OCI-LY3 (cell line): ENCODE results near the gene CKAP5.

Experiments
- H2AFZ ChIP-seq: fragments of 200-600, 300-600 bp; shearing (Covaris generic); 2 replicates; pipeline ENCODE4 v1.6.0; 2014; ENCODE audit warnings: antibody characterized with exemption, low read depth, low read length
- H3K27ac ChIP-seq: fragments of 200-600, 300-600 bp; sonication (generic); 2 replicates; pipeline ENCODE4 v1.5.1; 2014; ENCODE audit warnings: mild to moderate bottlenecking, low read length, moderate library complexity, mixed read lengths
- H3K27me3 ChIP-seq: fragments of 200-600, 300-600 bp; sonication (generic); 2 replicates; pipeline ENCODE4 v1.6.1; 2014; ENCODE audit warnings: low read depth, low read length, mixed read lengths
- H3K36me3 ChIP-seq: fragments of 200-600, 300-600 bp; sonication (generic); replicated peaks from 2 replicates; pipeline ENCODE3; 2014; ENCODE audit warnings: low read depth, low read length, mixed read lengths
- H3K4me1 ChIP-seq: fragments of 300-600, 200-600 bp; sonication (generic); 2 replicates; pipeline ENCODE4 v1.6.1; 2014; ENCODE audit warnings: low read length, mixed read lengths
- H3K4me2 ChIP-seq: fragments of 200-600, 300-600 bp; sonication (generic); 2 replicates; pipeline ENCODE4 v1.6.1; 2014; ENCODE audit warnings: low read length, mixed read lengths
- H3K4me3 ChIP-seq: fragments of 300-600, 200-600 bp; sonication (generic); 2 replicates; pipeline ENCODE4 v1.5.1; 2014; ENCODE audit warnings: antibody characterized with exemption, mild to moderate bottlenecking, low read length, moderate library complexity
- H3K79me2 ChIP-seq: fragments of 300-600, 200-600 bp; shearing (Covaris generic); 2 replicates; pipeline ENCODE4 v1.6.1; 2014; ENCODE audit warnings: mild to moderate bottlenecking, low read length, mixed read lengths
- H3K9ac ChIP-seq: fragments of 300-600, 200-600 bp; shearing (Covaris generic); 2 replicates; pipeline ENCODE4 v1.6.0; 2014; ENCODE audit warnings: mild to moderate bottlenecking, low read length, moderate library complexity
- H3K9me3 ChIP-seq: fragments of 200-600, 300-600 bp; shearing (Covaris generic); 2 replicates; pipeline ENCODE4 v1.6.1; 2014; ENCODE audit warnings: low read length, mixed read lengths; ENCODE audit not compliant: insufficient read depth
- H4K20me1 ChIP-seq: fragments of 200-600, 300-600 bp; sonication (generic); 2 replicates; pipeline ENCODE4 v1.6.1; 2016; ENCODE audit warnings: low read length, mixed read lengths; ENCODE audit not compliant: insufficient read depth
- EZH2phosphoT487 ChIP-seq: fragments of 200-600 bp; shearing (Covaris generic); IDR thresholded peaks from 2 replicates; pipeline ENCODE4 v1.6.1; 2018; ENCODE audit warnings: antibody characterized with exemption, mixed run types, low read depth
- TF ChIP-seq, protein P1 (sequence below): fragments of 200-600, 300-600 bp; sonication (generic); IDR thresholded peaks from 2 replicates; pipeline ENCODE4 v1.5.1; 2014; ENCODE audit warnings: antibody characterized with exemption, low read length, low read depth

The CKAP5 gene

DNA sequence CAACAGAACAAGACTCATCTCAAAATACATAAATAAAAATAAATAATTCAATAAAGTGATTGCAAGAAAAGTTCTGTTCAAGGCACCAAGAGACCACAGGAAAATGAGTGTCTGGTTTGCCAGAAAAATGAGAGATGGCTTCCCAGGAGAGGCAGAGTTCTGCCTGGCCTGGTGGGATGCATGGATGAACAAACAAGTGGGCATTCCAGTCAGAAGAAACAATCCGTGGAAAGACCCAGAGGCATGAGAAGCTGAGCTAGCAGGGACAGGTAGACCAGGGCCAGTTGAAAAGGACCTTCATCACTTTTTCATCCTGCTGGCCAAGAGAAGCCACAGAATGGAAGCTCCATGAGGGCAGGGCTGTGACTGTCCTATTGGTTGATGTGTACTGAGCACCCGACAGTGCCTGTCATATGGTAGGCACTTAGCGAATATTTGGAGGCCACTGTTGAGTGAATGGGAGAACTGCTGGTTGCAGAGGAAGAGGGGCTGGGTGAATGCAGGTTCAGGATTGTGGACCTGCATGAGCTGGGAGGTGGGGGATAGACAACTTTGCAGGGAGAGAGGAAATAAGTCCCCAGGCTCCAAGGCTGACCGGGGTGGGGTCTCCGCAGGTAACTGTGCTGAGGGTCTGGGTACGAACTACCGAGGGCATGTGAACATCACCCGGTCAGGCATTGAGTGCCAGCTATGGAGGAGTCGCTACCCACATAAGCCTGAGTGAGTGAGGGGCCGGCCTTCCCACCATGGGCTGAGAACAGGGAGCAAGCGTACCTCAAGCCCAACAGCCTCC is 123.3 kb downstream of the CKAP5 start:
- no peaks in the 10 kb centered on the region for H4K20me1 ChIP-seq
- H2AFZ ChIP-seq: no peak overlapping the region
- no peaks in the 10 kb centered on the region for H3K79me2 ChIP-seq
- no peak overlapping the region for H3K27ac ChIP-seq
- no peak overlapping the region for H3K9ac ChIP-seq
- H3K9me3 ChIP-seq: no peaks in the 10 kb centered on the region
- no peaks in the 10 kb centered on the region for H3K36me3 ChIP-seq
- H3K4me2 ChIP-seq: no peak overlapping the region
- no peak overlapping the region for H3K4me3 ChIP-seq
- no peak for TF ChIP-seq EZH2phosphoT487
- TF ChIP-seq, protein P1, sequence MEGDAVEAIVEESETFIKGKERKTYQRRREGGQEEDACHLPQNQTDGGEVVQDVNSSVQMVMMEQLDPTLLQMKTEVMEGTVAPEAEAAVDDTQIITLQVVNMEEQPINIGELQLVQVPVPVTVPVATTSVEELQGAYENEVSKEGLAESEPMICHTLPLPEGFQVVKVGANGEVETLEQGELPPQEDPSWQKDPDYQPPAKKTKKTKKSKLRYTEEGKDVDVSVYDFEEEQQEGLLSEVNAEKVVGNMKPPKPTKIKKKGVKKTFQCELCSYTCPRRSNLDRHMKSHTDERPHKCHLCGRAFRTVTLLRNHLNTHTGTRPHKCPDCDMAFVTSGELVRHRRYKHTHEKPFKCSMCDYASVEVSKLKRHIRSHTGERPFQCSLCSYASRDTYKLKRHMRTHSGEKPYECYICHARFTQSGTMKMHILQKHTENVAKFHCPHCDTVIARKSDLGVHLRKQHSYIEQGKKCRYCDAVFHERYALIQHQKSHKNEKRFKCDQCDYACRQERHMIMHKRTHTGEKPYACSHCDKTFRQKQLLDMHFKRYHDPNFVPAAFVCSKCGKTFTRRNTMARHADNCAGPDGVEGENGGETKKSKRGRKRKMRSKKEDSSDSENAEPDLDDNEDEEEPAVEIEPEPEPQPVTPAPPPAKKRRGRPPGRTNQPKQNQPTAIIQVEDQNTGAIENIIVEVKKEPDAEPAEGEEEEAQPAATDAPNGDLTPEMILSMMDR: no peak
- no peaks in the 10 kb centered on the region for H3K27me3 ChIP-seq
- no peaks in the 10 kb centered on the region for H3K4me1 ChIP-seq

DNA sequence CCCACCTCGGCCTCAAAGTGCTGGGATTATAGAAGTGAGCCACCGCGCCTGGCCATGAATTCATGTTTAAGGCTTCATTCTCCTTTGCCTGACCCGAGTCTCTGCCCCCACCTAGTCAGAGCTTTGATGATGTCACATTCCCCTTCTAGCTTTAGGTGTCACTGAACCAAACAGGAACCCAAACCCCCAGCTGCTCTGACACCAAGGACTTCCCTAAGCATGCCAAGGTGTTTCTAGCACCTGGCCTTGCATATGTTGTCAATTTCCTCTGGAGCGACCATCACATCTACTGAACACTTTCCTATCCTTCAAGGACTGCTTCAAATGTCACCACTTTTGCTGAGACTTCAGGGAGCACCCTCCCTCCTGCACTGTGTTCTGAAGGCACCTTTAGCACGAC is 124.8 kb downstream of the CKAP5 start:
- Histone ChIP-seq H3K4me1 (no peaks in the 10 kb centered on the region), H3K27me3 (no peaks in the 10 kb centered on the region), H3K36me3 (no peaks in the 10 kb centered on the region), H3K9me3 (no peaks in the 10 kb centered on the region), H3K27ac (no peak overlapping the region), H2AFZ (no peak overlapping the region), H3K4me2 (no peak overlapping the region), H4K20me1 (no peaks in the 10 kb centered on the region), H3K9ac (no peak overlapping the region), H3K4me3 (no peak overlapping the region), H3K79me2 (no peaks in the 10 kb centered on the region)
- TF ChIP-seq EZH2phosphoT487: no peak
- TF ChIP-seq, protein P1: no peak

DNA sequence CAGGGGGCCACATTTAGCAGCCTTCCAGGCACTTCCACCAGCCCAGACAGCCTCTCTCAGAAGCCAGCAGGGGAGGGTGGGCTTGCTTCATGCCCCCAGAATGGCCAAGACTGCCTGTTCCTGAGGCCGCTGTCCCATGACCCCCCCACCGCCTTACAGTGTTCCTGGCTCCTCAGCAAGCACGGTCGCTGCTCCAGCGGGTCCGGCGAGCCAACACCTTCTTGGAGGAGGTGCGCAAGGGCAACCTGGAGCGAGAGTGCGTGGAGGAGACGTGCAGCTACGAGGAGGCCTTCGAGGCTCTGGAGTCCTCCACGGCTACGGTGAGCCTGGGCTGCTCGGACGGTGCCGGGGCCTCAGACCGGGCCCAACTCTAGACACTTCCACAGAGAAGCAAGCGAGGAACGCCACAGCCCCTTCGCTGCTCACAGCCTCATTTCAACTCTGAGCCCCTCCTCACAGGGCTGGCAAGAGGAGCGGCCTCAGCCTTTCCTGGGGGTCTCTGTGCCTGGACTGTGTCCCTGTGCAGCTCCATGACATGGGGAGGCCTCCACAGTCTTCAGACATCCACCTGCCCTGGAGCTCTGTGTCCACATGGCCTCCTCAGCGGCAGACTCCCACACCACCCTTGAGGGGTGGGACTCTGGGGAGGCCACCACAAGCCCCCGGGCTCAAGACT is 126.4 kb downstream of the CKAP5 start:
- H4K20me1 ChIP-seq: no peaks in the 10 kb centered on the region
- no peak overlapping the region for H2AFZ ChIP-seq
- H3K4me3 ChIP-seq: no peak overlapping the region
- H3K9me3 ChIP-seq: no peaks in the 10 kb centered on the region
- H3K27ac ChIP-seq: no peak overlapping the region
- no peaks in the 10 kb centered on the region for H3K36me3 ChIP-seq
- no peaks in the 10 kb centered on the region for H3K79me2 ChIP-seq
- H3K4me1 ChIP-seq: no peaks in the 10 kb centered on the region
- H3K4me2 ChIP-seq: no peak overlapping the region
- H3K9ac ChIP-seq: no peak overlapping the region
- TF ChIP-seq EZH2phosphoT487: no peak
- TF ChIP-seq, protein P1: no peak
- no peaks in the 10 kb centered on the region for H3K27me3 ChIP-seq

DNA sequence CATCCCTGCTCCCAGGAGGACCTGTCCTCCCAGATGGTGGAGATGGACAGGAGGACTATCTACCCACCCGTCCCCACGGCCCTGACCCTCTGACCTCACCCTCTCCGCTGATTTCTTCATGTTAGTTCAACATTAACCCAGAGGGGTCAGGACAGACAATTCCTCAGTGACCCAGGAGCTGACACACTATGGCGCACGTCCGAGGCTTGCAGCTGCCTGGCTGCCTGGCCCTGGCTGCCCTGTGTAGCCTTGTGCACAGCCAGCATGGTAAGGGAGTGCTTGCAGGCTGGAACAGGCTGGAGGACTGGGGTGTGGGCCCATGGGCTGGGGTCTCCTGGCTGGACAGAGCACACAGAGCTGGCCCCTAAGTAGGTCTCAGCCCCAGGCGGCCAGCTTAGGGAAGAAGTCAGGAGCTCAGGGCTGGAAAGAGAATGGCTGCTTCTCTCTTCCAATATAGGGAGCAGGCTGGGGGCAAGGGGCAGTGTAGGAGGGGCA is 127.0 kb downstream of the CKAP5 start, which contains the start of gene F2:
F2 (plus strand) TSS at position 166 of the 495 bp plus-strand sequence; CDS start at position 189, 23 bp downstream.
- no peaks in the 10 kb centered on the region for H3K27me3 ChIP-seq
- no peak within 1 kb of the TSS for H2AFZ ChIP-seq
- no peaks in the 10 kb centered on the region for H4K20me1 ChIP-seq
- TF ChIP-seq, protein P1: no peak
- no peak for TF ChIP-seq EZH2phosphoT487
- H3K9me3 ChIP-seq: no peaks in the 10 kb centered on the region
- H3K4me2 ChIP-seq: no peak within 1 kb of the TSS
- H3K4me1 ChIP-seq: no peaks in the 10 kb centered on the region
- no peak within 1 kb of the TSS for H3K4me3 ChIP-seq
- no peaks in the 10 kb centered on the region for H3K36me3 ChIP-seq
- H3K79me2 ChIP-seq: no peaks in the 10 kb centered on the region
- no peak within 1 kb of the TSS for H3K27ac ChIP-seq
- no peak within 1 kb of the TSS for H3K9ac ChIP-seq
